Amniotic epithelial cell (primary cell): ENCODE measurements around the gene APOBEC2.
"Not testable (repeated sequence)": the region's sequence is repeated elsewhere in the genome, so short reads cannot be mapped to it uniquely, and the experiment has no call there.

ENCODE experiments used
- DNase-seq: peaks from one replicate; pipeline ENCODE4 v3.0.0-alpha.2; 2010; ENCODE audit warnings: low read depth

Gene APOBEC2

GRCh38 chr6:41053041-41053440, at the start of gene APOBEC2:
APOBEC2 (plus strand) TSS chr6:41053202; CDS start chr6:41053348, 146 bp downstream.
- no peak for DNase-seq

- peak; percentile 53 for DNase-seq
Measured at GRCh38 chr6:41006217-41006616, 46.8 kb upstream of the APOBEC2 start.

GRCh38 chr6:41006980-41007379, 46.0 kb upstream of the APOBEC2 start:
- DNase-seq: not testable (repeated sequence)

GRCh38 chr6:41008011-41008410, 45.0 kb upstream of the APOBEC2 start:
- DNase-seq: no peak

GRCh38 chr6:41009669-41010068, 43.3 kb upstream of the APOBEC2 start:
- no peak for DNase-seq

- no peak for DNase-seq
Measured at GRCh38 chr6:41011673-41012072, 41.3 kb upstream of the APOBEC2 start.

- no peak for DNase-seq
Measured at GRCh38 chr6:41013466-41014153, 39.4 kb upstream of the APOBEC2 start.

GRCh38 chr6:41014780-41015179, 38.2 kb upstream of the APOBEC2 start:
- no peak for DNase-seq

GRCh38 chr6:41015860-41016259, 37.1 kb upstream of the APOBEC2 start:
- not testable (repeated sequence) for DNase-seq

GRCh38 chr6:41017663-41018062, 35.3 kb upstream of the APOBEC2 start:
- DNase-seq: no peak

- peak; percentile 38 for DNase-seq
Measured at GRCh38 chr6:41021832-41022231, 31.2 kb upstream of the APOBEC2 start.

GRCh38 chr6:41022294-41022693, 30.7 kb upstream of the APOBEC2 start:
- DNase-seq: peak; percentile 31

- no peak for DNase-seq
Measured at GRCh38 chr6:41023114-41023513, 29.9 kb upstream of the APOBEC2 start.

- DNase-seq: no peak
Measured at GRCh38 chr6:41025966-41026530, 27.0 kb upstream of the APOBEC2 start.

GRCh38 chr6:41027241-41027640, 25.8 kb upstream of the APOBEC2 start:
- DNase-seq: no peak

- DNase-seq: peak; percentile 40
Measured at GRCh38 chr6:41027799-41028560, 25.0 kb upstream of the APOBEC2 start.

GRCh38 chr6:41028561-41029412, 24.2 kb upstream of the APOBEC2 start:
- DNase-seq: no peak

- DNase-seq: no peak
Measured at GRCh38 chr6:41032830-41033229, 20.2 kb upstream of the APOBEC2 start.

- DNase-seq: no peak
Measured at GRCh38 chr6:41033776-41034175, 19.2 kb upstream of the APOBEC2 start.

- DNase-seq: peak; percentile 16
Measured at GRCh38 chr6:41036186-41036585, 16.8 kb upstream of the APOBEC2 start.

- no peak for DNase-seq
Measured at GRCh38 chr6:41036601-41037000, 16.4 kb upstream of the APOBEC2 start.
